Thyroid gland (tissue), 4 donors: ENCODE measurements around the gene ARL1.
"Not testable (repeated sequence)": the region's sequence is repeated elsewhere in the genome, so short reads cannot be mapped to it uniquely, and the experiment has no call there.

ENCODE experiments used
- POLR2A ChIP-seq, 2 donors: fragments of 450-650 bp; IDR thresholded peaks; one replicate each; pipeline ENCODE4 v1.6.1; 2017; ENCODE audit warnings: antibody characterized with exemption in 2 of 2, mild to moderate bottlenecking in 2 of 2, moderate library complexity in 1 of 2
- TF ChIP-seq, protein P1 (sequence below), 6 experiments: fragments of 200-600 bp in 3 of 6; fragments of 450-650 bp in 3 of 6; sonication (generic) in 3 of 6; IDR thresholded peaks; one replicate each; pipeline ENCODE4 v1.5.1; 2016 to 2019; ENCODE audit warnings: antibody characterized with exemption in 6 of 6, mild to moderate bottlenecking in 2 of 6, inconsistent platforms in 1 of 6, moderate library complexity in 1 of 6

- TF ChIP-seq, protein P1, sequence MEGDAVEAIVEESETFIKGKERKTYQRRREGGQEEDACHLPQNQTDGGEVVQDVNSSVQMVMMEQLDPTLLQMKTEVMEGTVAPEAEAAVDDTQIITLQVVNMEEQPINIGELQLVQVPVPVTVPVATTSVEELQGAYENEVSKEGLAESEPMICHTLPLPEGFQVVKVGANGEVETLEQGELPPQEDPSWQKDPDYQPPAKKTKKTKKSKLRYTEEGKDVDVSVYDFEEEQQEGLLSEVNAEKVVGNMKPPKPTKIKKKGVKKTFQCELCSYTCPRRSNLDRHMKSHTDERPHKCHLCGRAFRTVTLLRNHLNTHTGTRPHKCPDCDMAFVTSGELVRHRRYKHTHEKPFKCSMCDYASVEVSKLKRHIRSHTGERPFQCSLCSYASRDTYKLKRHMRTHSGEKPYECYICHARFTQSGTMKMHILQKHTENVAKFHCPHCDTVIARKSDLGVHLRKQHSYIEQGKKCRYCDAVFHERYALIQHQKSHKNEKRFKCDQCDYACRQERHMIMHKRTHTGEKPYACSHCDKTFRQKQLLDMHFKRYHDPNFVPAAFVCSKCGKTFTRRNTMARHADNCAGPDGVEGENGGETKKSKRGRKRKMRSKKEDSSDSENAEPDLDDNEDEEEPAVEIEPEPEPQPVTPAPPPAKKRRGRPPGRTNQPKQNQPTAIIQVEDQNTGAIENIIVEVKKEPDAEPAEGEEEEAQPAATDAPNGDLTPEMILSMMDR (IDR thresholded peaks at IDR 0.05), result not testable (repeated sequence)
- TF ChIP-seq POLR2A (IDR thresholded peaks at IDR 0.05), result not testable (repeated sequence)
Measured at GRCh38 chr12:101391181-101391580, 16.4 kb downstream of the ARL1 start.
